ENCODE data around the gene CCNYL1.
"Not testable (repeated sequence)": the region's sequence is repeated elsewhere in the genome, so short reads cannot be mapped to it uniquely, and the experiment has no call there.

The CCNYL1 gene

DNA sequence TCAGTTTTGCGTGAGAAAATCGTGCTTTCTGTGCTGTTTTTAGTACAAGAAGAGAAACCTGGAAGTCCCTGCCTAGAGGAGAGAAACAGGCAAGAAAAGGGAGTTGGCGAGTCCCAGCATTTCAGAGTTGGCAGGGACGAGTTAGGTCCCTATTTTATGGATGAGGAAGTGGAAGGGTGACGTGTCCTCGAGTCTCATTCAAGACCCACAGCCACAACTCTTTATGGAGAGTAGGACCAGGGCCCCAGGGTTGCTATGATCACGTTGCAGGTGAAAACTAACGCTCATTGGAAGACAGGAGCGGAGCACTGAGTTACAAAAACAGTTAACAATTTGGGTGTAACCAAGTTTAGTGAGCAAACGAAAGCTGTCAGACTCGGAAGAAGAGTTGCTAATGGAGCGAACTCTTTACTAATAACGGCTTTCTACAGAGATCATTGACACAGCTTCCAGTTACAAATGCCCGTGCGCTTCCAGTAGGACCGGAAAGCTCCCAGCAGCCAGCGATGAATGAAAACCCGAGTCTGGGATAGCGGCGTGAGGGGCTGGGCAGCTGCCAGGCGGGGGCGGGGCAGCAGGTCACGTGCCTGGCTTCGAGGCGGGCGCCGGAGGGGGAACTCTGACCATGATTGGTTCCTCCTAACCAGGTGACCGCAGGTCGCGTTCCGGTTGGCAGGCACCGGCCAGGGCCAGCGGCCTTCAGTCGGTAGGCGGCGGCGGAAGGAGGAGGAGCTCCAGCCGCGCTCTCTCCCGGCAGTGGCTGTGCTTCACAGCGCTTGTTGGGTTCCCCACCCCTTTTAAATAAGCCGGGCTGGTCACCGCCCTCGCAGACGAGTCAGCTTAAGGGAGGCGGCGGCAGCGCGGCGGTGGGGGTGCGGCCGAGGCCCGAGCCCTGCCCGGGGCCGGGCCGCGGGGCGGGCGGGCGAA is at the start of gene CCNYL1:
CCNYL1 (plus strand) TSS at position 827 of the 927 bp plus-strand sequence. CDS start 257 bp downstream, outside the sequence.
- in situ Hi-C loops (cut with HindIII; ENCODE audit: low sequenced_read_pairs) = loop anchor here (5.0 kb wide), 2 partner anchors 34 to 99 kb away; no protein-coding TSS in a partner anchor

DNA sequence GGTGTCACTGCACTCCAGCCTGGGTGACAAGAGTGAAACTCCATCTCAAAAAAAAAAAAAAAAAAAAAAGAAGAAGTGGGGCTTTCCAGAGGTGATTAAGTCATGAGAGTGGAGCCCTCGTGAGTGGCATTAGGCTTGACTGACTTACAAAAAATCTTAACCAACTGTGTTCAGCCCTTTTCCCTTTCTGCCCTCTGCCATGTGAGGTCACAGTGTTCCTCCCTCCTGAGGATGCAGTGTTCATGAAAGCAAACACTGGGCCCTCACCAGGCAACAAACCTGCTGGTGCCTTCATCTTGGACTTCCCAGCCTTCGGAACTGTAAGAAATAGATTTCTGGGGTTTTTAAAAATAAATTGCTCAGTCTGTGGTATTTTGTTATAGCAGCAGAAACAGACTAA is 49.2 kb upstream of the CCNYL1 start:
- in situ Hi-C loops (cut with HindIII; ENCODE audit: low sequenced_read_pairs) = no loop called here

GRCh38 chr2:207663870-207664545 is 47.4 kb upstream of the CCNYL1 start:
- in situ Hi-C loops (cut with HindIII; ENCODE audit: low sequenced_read_pairs) = no loop called here

GRCh38 chr2:207670887-207671286 is 40.6 kb upstream of the CCNYL1 start:
- in situ Hi-C loops (cut with HindIII; ENCODE audit: low sequenced_read_pairs) = no loop called here

- in situ Hi-C loops (cut with HindIII; ENCODE audit: low sequenced_read_pairs) = no loop called here
Observed at GRCh38 chr2:207673431-207673830, 38.0 kb upstream of the CCNYL1 start.

GRCh38 chr2:207674266-207674774 is 37.1 kb upstream of the CCNYL1 start:
- in situ Hi-C loops (cut with HindIII; ENCODE audit: low sequenced_read_pairs) = no loop called here

DNA sequence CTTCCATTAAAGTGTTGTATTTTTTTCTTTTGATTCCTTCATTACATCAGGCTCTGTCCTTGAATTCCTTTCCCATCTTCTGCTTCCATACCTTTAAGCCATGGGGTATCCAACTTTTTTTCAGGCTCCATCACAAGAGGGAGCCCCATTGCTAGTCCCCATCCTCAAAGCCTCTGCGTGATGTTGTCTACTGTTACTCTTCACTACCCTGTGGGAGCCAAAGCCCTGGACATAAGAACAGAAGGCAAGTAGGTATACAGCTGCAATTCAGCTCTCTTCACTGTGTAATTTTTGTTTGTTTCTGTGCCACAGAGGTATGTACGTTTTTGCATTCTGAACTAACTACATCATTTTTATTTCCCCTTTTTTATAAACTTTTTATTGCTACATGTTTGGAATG is 36.6 kb upstream of the CCNYL1 start:
- in situ Hi-C loops (cut with HindIII; ENCODE audit: low sequenced_read_pairs) = loop anchor here (5.0 kb wide), 1 partner anchor 37 kb away; the partner anchor contains the start of gene CCNYL1

- in situ Hi-C loops (cut with HindIII; ENCODE audit: low sequenced_read_pairs) = loop anchor here (5.0 kb wide), 1 partner anchor 35 kb away; the partner anchor contains the start of gene CCNYL1
Observed at GRCh38 chr2:207676827-207677354, 34.5 kb upstream of the CCNYL1 start.

DNA sequence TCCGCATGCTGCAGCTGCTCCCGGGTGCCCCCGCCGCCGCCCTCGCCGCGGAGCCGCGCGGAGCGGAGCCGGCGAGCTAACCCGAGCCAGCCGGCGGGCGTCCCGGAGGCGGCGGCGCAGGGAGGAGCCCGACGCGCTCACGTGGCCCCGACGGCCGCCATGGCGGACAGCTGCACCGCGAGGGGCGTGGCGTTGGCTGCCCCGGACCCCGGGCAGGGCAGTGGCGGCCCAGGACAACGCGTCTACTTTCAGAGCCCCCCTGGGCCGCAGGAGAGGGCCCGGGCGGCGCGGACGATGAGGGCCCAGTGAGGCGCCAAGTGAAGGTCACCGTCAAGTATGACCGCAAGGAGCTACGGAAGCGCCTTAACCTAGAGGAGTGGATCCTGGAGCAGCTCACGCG is 30.0 kb upstream of the CCNYL1 start:
- in situ Hi-C loops (cut with HindIII; ENCODE audit: low sequenced_read_pairs) = no loop called here

- in situ Hi-C loops (cut with HindIII; ENCODE audit: low sequenced_read_pairs) = no loop called here
Observed at GRCh38 chr2:207682557-207682956, 28.9 kb upstream of the CCNYL1 start.

DNA sequence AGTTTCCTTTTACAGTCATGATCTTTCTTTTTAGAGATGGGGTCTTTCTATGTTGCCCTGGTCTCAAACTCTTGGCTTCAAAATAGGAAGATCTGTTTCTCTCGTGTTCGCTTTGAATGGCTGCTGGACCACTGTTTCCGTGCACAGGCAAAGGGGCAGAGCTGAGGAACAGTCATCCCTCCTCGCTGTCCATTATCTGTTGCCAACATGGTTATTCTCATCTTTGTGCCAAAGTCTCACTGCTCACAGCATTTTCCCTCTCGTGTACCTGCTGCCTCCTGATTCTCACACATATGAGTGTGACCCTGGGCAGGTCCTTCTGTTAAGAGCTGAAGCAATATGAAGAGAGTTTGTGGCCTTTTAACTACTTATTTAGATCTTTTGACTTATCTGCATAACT is 28.0 kb upstream of the CCNYL1 start:
- in situ Hi-C loops (cut with HindIII; ENCODE audit: low sequenced_read_pairs) = no loop called here

- in situ Hi-C loops (cut with HindIII; ENCODE audit: low sequenced_read_pairs) = no loop called here
Observed at GRCh38 chr2:207683879-207684627, 27.4 kb upstream of the CCNYL1 start.

- in situ Hi-C loops (cut with HindIII; ENCODE audit: low sequenced_read_pairs) = no loop called here
Observed at GRCh38 chr2:207686812-207687211, 24.6 kb upstream of the CCNYL1 start.

DNA sequence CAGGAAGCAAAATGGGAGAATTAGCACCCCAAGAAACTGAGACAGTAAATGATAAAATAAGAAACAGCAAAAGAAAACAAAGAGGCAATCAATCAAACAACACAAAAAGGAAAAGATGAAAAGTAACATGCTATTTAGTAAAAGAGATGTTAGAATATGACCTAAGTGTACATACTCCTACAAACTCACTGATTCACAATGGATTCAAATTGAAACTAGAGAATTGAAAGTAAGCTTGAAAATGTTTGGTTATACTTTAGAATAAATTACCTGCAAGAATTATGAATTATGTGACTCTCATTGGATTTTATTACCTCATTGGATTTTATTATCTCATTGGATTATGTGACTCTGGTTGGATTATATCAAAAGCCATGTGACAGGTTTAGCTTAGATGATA is 22.8 kb upstream of the CCNYL1 start:
- in situ Hi-C loops (cut with HindIII; ENCODE audit: low sequenced_read_pairs) = no loop called here

DNA sequence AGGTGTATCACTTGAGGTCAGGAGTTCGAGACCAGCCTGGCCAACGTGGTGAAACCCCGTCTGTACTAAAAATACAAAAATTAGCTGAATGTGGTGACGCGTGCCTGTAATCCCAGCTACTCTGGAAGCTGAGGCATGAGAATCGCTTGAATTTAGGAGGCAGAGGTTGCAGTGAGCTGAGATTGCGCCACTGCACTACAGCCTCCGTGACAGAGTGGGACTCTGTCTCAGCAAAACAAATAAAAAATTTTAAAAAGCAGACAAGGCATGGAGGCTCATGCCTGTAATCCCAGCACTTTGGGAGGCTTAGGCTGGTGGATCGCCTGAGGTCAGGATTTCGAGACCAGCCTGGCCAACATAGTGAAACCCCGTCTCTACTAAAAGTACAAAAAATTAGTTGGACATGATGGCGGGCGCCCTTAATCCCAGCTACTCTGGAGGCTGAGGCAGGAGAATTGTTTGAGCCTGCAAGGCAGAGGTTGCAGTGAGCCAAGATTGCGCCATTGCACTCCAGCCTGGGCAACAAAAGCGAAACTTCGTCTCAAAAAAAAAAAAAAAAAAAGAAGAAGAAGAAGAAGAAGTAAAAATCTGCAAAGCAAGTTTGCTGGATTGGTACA is 20.5 kb upstream of the CCNYL1 start:
- in situ Hi-C loops (cut with HindIII; ENCODE audit: low sequenced_read_pairs) = not testable (repeated sequence)

DNA sequence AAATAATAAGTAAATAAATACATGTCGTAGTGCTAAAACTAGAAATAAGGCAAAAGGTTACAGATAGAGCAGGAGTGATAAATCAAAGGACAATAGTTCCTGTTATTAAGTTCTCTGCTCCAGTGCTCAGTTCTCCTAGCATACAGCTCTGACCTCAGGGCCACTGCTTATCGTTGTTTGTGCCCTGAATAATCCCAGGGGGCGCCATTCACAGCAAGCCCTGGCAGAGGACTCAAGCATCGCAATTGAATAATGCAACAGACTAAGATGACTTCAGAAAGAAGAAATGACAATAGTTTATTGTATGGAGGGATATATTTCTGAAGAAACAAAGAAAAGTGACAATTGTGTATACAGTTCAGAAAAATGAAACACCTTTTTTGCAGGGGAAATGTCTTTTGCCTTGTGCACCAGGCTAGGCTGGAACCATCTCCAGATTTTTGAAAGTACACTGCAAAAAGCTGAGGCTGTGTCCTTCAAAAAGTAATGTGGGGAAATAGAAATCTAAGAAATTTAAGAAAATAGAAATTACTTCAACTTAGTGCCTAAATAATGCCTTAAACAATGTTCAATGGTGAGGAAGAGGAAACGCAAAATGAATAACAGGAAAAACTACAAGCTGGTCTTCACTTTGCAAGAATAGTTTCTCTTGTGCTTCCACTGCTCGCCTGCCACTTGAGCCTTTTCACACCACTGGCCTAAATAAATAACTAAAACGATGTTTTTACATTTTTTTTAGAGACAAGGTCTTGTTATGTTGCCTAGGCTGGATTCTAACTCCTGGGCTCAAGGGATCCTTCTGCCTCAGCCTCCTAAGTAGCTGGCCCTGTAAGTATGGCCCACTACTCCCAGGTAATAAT is 19.0 kb upstream of the CCNYL1 start:
- in situ Hi-C loops (cut with HindIII; ENCODE audit: low sequenced_read_pairs) = no loop called here

GRCh38 chr2:207693641-207694249 is 17.7 kb upstream of the CCNYL1 start:
- in situ Hi-C loops (cut with HindIII; ENCODE audit: low sequenced_read_pairs) = no loop called here

GRCh38 chr2:207694811-207695281 is 16.6 kb upstream of the CCNYL1 start:
- in situ Hi-C loops (cut with HindIII; ENCODE audit: low sequenced_read_pairs) = no loop called here

DNA sequence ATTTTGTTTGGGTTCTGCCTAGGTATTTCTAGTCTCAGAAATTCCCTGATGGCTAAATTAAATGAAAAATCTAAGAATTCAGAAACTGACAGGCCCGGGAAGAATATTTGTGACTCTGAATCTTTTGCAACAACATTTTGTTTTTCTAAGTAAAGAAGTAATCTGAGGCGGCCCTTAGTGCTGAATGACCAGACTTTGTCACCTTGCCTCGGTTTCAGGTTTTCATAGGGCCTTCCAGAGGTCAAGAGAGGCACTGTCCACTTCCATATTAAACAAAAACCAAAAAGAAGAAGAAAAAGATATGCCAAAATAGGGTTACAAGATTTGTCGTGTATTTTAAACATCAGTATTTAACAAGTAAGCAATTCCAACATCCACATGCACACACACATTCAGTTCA is 16.1 kb upstream of the CCNYL1 start:
- in situ Hi-C loops (cut with HindIII; ENCODE audit: low sequenced_read_pairs) = no loop called here
